ENCODE measurements around the gene MPC2.

MPC2 gene

DNA sequence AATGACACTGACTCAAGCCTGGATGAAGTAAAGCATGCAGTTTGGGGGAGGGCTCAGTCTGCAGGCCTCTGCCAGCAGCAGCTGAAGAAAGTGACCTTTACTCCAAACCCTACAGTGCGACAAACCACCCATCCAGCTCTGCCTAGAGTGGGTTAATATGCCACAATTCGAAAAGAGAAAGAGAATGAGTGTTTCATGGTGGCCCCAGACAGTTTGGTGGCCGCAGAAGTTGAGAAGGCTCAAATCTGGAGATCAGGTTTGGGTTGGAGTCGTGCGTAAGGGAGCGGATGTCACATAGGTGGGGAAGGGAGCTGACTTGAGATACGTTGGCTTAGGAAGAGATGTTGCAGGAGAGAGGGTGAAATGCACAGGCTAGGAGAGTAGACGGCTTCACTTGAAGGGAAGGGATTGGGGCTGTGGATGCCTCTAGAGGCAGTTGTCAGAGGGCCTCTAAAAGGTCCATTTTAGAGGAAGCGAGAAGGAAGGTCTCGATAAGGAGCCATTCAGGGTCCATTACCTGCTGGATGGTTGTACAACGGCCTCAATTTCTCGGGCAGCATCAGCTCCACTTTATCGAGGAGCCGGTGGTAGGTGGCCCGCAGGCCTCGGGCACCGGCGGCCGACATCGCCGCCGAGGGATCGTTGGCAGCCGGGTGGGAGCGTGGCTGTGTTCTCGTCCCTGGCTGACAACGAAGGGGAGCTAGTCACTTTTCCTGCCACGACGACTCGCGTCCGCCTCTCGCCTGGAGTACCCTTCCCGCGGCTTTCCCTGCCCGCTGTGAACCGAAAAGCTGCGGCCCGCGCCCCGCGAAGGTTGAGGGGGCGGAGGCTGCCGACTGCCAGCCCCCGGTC is 1.4 kb downstream of the MPC2 start:
- TF ChIP-seq ZFX (IDR thresholded peaks at IDR 0.05) = peak; percentile 30
- TF ChIP-seq, protein P1, sequence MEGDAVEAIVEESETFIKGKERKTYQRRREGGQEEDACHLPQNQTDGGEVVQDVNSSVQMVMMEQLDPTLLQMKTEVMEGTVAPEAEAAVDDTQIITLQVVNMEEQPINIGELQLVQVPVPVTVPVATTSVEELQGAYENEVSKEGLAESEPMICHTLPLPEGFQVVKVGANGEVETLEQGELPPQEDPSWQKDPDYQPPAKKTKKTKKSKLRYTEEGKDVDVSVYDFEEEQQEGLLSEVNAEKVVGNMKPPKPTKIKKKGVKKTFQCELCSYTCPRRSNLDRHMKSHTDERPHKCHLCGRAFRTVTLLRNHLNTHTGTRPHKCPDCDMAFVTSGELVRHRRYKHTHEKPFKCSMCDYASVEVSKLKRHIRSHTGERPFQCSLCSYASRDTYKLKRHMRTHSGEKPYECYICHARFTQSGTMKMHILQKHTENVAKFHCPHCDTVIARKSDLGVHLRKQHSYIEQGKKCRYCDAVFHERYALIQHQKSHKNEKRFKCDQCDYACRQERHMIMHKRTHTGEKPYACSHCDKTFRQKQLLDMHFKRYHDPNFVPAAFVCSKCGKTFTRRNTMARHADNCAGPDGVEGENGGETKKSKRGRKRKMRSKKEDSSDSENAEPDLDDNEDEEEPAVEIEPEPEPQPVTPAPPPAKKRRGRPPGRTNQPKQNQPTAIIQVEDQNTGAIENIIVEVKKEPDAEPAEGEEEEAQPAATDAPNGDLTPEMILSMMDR (conservative IDR thresholded peaks at IDR 0.05) = no peak
- H3K27ac ChIP-seq = peak overlapping the region; percentile 99

DNA sequence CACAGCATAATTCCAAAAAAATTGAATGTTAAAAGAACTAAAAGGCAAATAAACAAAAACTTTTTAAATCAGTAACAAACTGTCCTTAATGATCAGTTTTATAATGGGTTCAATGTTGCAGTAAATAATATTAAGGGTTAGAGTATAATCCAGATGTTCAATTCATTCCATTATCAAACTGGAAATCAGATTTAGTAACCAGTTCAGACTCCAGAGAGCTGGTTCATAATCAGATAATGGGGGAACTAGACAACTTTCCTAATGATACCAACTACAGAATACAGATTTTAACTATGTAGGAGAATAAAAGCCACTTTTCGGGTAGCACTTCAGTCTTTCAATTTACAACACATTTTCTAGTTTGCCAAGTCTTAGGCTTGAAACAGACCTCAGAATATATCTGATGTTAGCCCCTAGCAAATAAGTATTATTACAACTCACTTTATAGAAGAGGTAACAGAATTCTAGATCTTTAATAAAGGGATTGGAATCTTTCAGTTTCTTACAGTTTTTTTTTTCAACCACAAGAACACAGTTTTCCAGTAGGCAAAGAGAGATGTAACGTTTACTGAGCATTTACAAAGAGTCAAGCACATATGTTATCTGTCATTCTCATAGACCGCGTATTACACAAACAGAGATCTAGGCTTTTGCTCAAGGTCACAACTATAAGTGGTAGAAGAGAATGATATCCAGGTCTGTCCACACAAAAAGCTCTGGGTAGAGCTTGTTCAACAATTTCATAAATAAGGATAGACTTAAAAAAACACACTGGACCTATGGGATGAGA is 2.3 kb downstream of the MPC2 start:
- H3K27ac ChIP-seq = peak overlapping the region; percentile 99
- TF ChIP-seq, protein P1 (conservative IDR thresholded peaks at IDR 0.05) = no peak
- no peak for TF ChIP-seq ZFX (IDR thresholded peaks at IDR 0.05)

DNA sequence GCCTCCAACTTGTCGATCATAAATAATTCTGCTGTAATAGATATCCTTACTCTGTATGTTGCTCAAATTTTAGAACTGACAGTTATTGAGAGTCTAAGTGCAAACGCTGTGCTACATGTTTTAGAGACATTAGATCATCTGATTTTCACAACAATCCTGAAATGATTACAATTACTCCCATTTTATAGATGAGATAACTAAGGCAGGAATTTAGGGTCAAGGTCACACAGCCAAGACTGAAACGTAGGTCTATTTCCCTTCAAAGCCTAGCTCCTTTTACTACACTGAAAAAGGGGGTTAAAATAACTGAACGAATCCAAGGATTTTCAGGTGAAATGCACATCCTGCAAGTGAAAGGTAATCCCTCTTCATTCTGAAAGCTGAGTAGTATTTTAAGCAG is 3.1 kb downstream of the MPC2 start:
- no peak overlapping the region for H3K27ac ChIP-seq
- TF ChIP-seq, protein P1 (conservative IDR thresholded peaks at IDR 0.05) = no peak
- TF ChIP-seq ZFX (IDR thresholded peaks at IDR 0.05) = no peak

DNA sequence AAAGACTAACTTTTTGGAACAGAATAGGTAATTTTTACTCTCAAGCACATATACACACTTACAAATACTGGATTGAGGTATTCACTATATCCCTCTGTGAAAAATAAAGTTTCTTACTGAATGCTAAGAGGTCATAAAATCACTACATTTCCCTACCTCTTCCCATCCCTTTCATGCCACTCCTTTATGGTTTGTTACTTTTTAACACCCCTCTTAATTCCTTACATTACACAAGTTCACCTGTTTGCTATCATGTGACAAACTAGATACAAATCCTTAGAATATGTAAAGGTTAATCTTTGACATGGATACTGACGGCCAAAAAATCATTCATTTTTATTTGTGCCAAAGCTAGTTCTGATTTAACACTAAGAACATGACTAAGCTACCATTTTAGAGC is 7.1 kb downstream of the MPC2 start:
- TF ChIP-seq, protein P1 (conservative IDR thresholded peaks at IDR 0.05) = no peak
- TF ChIP-seq ZFX (IDR thresholded peaks at IDR 0.05) = no peak
- no peak overlapping the region for H3K27ac ChIP-seq

DNA sequence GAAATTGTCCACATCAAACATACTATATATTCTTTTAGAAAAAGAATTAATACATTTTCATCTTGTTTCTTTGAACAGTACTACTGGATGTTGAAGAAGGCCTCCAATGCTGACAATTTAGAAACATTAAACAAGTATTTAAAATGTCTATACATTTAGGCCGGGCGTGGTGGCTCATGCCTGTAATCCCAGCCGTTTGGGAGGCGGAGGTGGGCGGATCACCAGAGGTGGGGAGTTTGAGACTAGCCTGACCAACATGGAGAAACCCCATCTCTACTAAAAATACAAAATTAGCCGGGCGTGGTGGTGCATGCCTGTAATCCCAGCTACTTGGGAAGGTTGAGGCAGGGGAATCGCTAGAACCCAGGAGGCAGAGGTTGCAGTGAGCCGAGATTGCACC is 8.0 kb downstream of the MPC2 start:
- peak overlapping the region; percentile 97 for H3K27ac ChIP-seq

DNA sequence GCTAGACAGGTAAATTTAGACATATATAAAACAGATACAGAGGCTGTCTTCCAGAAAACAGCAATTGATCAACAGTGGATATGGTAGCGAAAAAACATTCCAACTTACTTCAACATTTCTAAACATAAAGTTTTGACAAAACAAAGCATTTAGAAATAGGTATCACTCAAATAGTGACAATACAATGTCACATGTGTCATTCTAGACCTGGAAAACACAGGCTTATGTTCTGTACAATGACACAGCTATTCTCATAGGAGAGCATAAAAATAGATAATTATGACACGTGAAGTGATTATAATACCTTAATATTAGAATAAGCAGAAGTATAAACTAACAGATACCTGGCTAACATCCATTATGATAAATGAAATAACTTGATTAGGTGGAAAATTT is 8.4 kb downstream of the MPC2 start:
- H3K27ac ChIP-seq = peak overlapping the region; percentile 98
- TF ChIP-seq, protein P1 (conservative IDR thresholded peaks at IDR 0.05) = no peak
- no peak for TF ChIP-seq ZFX (IDR thresholded peaks at IDR 0.05)

DNA sequence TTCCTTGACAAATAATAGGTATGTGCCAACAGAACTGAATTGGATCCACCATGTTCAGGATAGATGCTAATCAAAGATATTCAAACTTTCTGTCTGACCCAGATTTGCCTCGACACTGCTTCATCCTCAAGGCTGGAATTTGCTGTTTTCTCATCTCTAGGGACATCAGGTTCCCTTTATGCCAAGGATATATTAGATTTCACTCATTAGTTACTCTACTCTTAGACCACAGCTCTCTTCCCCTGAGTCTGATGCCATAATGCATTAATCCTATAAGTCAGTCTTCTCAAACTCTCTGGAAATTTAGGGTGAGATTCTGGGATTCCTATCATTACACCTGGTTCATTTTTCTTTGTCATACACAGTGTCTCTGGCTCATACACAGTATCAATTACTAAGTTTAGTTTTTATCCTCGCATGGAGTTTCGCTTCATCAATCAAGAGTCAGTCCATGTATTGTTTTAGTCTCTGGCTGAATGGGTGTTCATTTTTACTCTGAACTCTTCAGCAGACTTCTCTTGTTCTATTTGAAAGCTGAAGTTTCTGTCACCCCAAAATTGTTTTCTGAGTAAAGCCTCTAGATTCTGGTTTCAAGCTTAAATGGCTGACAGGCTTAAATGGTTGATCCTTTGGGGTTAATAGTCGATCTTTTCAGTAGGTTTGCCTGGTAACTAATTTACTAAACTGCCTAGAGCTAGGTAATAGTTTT is 9.7 kb downstream of the MPC2 start:
- no peak for TF ChIP-seq ZFX (IDR thresholded peaks at IDR 0.05)
- TF ChIP-seq, protein P1 (conservative IDR thresholded peaks at IDR 0.05) = no peak
- H3K27ac ChIP-seq = peak overlapping the region; percentile 98

Measured in C4-2B (cell line).